ENCODE measurements around the gene ATG2B. TPM values are rescaled to one million over a fixed set of nuclear protein-coding genes. Genes with fewer than 3 reads are reported as not detected.
A peak's percentile ranks its signal among the peaks of the same experiment; 100 is the strongest.

The ATG2B gene
- total RNA-seq, 1 donor from 2014 or later = 9.2 TPM

GRCh38 chr14:96324219-96324618 lies 38.9 kb downstream of the ATG2B start:
- intact Hi-C loops (cut with DNase I) = no loop called here
- DNase-seq (ENCODE audit: missing footprints) (no peak), ATAC-seq (no peak)

DNA sequence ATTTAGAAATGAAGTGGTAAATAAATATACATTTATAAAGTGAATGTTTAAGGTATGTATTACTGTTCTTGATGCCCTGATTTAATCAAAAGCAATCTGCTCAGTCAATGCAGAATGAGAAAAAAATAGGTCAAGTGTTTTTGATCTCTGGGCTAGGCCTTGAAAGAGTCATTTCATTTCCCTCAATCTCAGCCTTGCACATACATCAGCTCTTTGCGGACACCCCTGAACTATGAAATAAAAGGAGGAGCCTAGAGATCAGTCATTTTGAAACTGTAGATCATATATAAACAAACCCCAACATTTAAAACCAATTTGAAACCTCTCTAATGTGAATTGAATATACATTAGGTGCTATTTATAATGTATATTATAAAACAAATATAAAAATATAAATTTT lies 42.5 kb downstream of the ATG2B start:
- no peak for ATAC-seq
- no peak for DNase-seq (ENCODE audit: missing footprints)
- intact Hi-C loops (cut with DNase I) = no loop called here

- intact Hi-C loops (cut with DNase I) = no loop called here
- no peak for DNase-seq (ENCODE audit: missing footprints)
- no peak for ATAC-seq
These were observed 44.3 kb downstream of the ATG2B start for GRCh38 chr14:96318836-96319235.

- DNase-seq (ENCODE audit: missing footprints) (no peak), ATAC-seq (no peak)
- intact Hi-C loops (cut with DNase I) = no loop called here
These were observed 47.1 kb downstream of the ATG2B start for GRCh38 chr14:96316087-96316486.

DNA sequence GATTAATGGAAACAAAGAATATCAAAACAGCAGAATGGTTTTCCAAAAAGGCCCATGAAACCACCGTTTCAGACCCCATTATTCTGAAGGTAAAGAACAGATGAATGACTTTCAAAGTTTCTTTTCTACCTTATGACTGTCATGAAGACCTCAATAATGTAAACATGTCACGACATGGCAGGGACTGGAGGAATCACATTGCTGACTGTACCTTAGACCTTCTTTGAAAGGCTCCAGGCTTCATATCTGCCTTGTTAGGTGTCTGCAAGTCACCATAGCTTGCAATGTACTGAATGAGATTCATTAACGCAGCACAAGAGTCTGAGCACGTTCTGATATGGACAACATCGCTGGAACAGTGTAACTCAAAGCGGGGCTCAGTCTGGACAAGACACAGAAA lies 52.2 kb downstream of the ATG2B start:
- no peak for ATAC-seq
- no peak for DNase-seq (ENCODE audit: missing footprints)
- intact Hi-C loops (cut with DNase I) = no loop called here

- intact Hi-C loops (cut with DNase I) = no loop called here
- ATAC-seq (no peak), DNase-seq (ENCODE audit: missing footprints) (no peak)
These were observed 53.2 kb downstream of the ATG2B start for GRCh38 chr14:96309896-96310330.

GRCh38 chr14:96309133-96309895 lies 53.8 kb downstream of the ATG2B start:
- no peak for DNase-seq (ENCODE audit: missing footprints)
- ATAC-seq = no peak
- intact Hi-C loops (cut with DNase I) = no loop called here

- DNase-seq (ENCODE audit: missing footprints) = no peak
- intact Hi-C loops (cut with DNase I) = no loop called here
- ATAC-seq = no peak
These were observed 55.7 kb downstream of the ATG2B start for GRCh38 chr14:96307434-96307833.

DNA sequence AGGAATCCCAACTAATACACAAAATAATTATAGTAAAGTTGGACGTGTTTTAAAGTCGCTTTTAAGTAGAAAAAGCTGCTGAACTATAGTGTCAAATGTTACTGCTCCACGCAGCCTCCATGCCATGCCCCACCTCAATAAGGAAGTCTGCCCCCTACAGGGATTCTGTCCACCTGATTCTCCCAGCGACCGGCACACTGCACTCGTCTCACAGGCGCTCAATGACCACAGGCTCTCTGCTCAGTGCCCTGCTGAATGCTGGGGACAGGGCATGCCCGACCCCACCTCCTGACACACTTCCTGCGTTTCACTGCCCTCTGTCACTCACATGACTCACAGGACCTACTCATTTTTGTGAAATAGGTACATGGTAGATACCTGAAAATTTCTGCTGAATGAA lies 58.2 kb downstream of the ATG2B start:
- intact Hi-C loops (cut with DNase I) = no loop called here
- ATAC-seq (no peak), DNase-seq (ENCODE audit: missing footprints) (no peak)

DNA sequence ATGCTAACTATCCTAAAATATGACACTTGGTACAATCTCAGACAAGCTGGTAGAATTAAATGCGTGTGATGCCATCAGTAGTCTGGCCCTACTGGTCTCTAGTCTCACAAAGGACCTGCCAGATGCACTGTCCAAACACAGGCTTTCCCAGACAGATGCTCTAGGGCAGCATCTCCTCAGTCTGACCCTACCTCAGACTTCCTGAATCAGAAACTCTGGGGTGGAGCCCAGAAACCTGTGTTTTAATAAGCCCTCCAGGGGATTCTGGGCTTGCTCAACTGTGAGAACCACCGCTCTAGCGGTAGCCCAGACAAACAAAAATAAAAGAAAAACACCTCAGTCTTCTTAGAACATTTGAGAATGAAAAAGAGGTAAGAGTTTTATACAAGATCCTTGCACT lies 59.2 kb downstream of the ATG2B start:
- no peak for ATAC-seq
- intact Hi-C loops (cut with DNase I) = no loop called here

GRCh38 chr14:96299441-96299840 lies 63.7 kb downstream of the ATG2B start:
- intact Hi-C loops (cut with DNase I) = no loop called here
- ATAC-seq = no peak
- DNase-seq (ENCODE audit: missing footprints) = no peak

More for the DNA sequence above, 59.2 kb downstream of the ATG2B start:
- no peak for DNase-seq (ENCODE audit: missing footprints)

DNA sequence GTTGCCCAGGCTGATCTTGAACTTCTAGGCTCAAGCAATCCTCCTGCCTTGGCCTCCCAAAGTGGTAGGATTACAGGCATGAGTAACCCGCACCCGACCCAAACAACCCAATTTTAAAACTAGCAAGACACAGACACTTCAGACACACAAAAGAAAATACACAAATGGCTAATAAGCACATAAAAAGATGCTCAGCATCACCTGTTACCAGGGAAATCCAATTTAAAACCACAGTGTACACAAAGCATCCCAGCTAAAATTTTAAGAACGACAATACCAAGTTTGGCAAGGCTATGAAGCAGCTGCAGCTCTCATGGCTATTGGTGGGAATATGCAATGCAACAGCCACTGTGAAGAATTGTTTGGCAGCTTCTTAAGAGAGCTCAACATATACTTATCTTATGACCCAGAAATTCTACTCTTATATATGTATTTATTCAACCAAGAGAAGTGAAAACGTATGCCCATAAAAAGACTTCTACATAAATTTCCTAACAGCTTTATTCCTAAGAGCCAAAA lies 65.1 kb downstream of the ATG2B start:
- ATAC-seq = no peak
- no peak for DNase-seq (ENCODE audit: missing footprints)
- intact Hi-C loops (cut with DNase I) = loop anchor here (1.0 kb wide), 1 partner anchor 127 kb away; no protein-coding TSS in a partner anchor

GRCh38 chr14:96297000-96297399 lies 66.1 kb downstream of the ATG2B start:
- no peak for ATAC-seq
- intact Hi-C loops (cut with DNase I) = no loop called here
- no peak for DNase-seq (ENCODE audit: missing footprints)

DNA sequence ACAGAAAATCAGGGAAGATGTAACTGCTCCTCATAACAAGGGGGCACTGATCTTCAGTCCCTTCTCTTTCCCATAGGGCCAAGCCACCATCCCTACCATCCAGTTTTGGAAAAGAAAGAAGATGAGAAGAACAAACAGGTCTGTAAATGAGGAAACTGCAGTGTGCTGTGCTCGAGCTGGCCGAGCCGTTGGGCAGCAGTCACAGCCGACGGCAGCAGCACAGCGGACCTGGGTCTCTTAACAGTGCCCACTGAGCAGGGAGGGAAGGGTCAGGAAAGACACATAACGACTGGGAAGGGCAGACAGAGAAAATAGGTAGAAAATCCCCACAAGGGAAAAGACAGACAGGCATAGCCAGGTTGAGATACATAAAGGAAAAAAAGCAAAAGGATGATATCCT lies 68.9 kb downstream of the ATG2B start:
- DNase-seq (ENCODE audit: missing footprints) = no peak

GRCh38 chr14:96287856-96288255 lies 75.3 kb downstream of the ATG2B start:
- intact Hi-C loops (cut with DNase I) = no loop called here
- no peak for ATAC-seq

More for the DNA sequence above, 68.9 kb downstream of the ATG2B start:
- ATAC-seq = no peak
- intact Hi-C loops (cut with DNase I) = no loop called here

DNA sequence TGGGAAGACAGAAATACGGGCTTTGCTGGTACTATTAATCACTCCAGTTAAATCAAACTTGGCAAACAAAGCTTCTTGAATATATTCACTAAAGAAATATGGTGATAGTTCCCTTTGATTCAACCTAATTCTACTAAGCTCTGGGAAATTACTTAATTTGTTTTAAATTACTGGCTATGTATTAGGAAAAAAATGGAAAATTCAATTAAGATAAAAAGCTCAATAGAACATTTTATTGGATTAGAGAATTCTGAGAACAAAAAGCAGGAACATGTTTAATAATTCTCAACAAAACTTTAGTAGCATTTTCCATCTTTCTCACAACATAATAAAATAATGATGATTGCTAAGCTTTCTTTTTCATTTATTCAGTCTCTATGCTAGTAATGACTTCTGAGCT lies 76.9 kb downstream of the ATG2B start:
- no peak for DNase-seq (ENCODE audit: missing footprints)
- intact Hi-C loops (cut with DNase I) = no loop called here
- no peak for ATAC-seq

More at GRCh38 chr14:96287856-96288255, 75.3 kb downstream of the ATG2B start:
- DNase-seq (ENCODE audit: missing footprints) = no peak

GRCh38 chr14:96285667-96286066 lies 77.5 kb downstream of the ATG2B start:
- ATAC-seq (peak; percentile 65), DNase-seq (ENCODE audit: missing footprints) (no peak)
- intact Hi-C loops (cut with DNase I) = no loop called here

DNA sequence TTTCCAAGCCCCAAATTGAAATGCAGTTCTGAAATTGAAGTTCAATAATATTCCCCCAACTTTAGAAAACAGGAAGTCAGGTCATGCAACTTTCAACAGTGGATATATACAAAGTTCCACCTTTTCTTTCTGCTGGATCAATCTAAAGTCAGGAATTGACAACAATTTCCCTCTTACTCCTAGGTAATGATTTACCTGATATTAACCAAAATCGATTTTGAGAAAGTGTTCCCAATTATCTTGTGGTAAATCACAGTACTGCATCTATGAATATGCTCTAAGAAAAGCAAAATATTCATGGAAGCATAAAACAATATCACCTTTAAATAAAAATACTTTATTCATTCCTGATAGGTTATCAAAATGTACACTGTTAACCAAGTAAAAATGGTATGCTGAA lies 78.7 kb downstream of the ATG2B start:
- no peak for DNase-seq (ENCODE audit: missing footprints)
- no peak for ATAC-seq
- intact Hi-C loops (cut with DNase I) = no loop called here

GRCh38 chr14:96284008-96284407 lies 79.1 kb downstream of the ATG2B start:
- DNase-seq (ENCODE audit: missing footprints) (no peak), ATAC-seq (no peak)
- intact Hi-C loops (cut with DNase I) = no loop called here

DNA sequence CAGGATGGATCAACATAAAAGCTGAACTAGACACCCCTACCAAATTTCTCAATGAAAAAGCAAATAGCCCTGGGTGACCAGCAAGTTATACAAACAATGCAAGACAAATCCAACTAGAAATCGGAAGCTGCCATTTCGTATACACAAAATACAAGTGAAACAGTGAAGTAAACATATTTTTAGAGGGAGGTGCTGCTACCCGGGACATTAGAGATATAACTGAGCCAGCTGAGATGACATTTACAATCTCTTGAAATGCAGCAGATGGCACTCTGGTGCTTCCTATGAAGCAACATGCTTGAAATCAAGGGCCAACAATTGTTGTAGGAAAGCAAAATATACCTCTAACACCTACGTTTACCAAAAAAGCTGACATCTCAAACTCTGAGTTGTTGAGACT lies 81.7 kb downstream of the ATG2B start:
- intact Hi-C loops (cut with DNase I) = no loop called here
- ATAC-seq = no peak

DNA sequence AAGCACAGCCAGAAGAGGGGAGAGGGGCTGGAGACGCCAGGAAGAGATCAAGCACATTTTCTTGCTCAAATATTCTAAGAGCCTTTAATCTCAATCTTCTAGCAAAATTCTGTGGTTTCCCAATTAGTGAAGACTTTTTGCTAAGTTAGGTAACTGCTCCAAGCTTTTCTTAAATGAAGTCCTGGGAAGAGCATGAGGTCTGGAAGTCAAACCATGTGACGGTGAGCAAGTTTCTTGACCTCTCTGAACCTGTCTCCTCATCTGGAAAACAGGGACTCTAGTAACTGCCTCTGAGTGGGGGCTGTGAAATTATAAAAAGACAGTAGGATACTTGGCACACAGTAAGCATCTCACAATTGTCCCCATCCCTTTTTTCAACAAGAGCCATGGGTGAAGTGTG lies 83.0 kb downstream of the ATG2B start:
- intact Hi-C loops (cut with DNase I) = no loop called here
- ATAC-seq (no peak), DNase-seq (ENCODE audit: missing footprints) (no peak)

More for the DNA sequence above, 81.7 kb downstream of the ATG2B start:
- no peak for DNase-seq (ENCODE audit: missing footprints)

Measured in Right ventricle myocardium inferior (tissue), 1 donor.